DMS79 treated with DMSO at 0.1 percent for 48 hours (cell line): Measurements from ENCODE around the gene SEBOX.
A peak's percentile ranks its signal among the peaks of the same experiment; 100 is the strongest.

Experiments used
- DNase-seq: peaks from one replicate; lab custom pipeline; 2025; lab: John Stamatoyannopoulos, UW

The SEBOX gene

DNA sequence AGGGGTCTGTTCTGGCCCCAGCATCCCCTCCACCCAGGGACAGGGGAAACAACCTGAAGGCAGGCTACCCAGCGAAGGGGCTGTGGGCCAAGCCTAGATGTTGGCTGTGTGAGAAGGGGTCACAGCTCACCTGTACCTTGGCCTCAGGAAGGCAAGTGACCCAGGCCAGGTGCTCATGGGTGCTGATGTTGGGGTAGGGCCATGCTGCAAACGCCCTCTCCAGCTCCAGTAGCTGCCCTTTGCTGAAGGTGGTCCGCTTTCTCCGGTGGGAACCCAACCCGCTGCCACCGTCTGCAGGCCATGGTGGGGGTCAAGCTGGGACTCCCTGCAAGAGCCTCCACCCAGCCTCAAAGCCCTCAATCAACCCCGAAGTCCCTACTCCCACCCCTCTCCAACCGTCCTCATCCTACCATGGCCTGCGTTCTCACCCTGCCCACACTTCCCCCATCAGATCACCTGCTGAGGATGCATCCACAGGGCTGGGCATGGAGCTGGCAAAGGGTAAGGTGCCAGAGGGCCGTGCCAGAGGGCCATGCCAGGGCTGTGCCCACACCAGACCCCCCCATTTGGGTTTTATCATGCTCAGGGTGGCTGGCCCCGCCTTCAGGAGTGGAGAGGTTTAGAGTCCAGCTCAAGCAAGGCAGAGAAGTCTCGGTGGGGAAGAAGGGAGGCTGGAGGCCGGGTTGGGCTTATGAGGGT is at the start of gene SEBOX:
Gene SEBOX (minus strand): TSS at position 535 of the 699 bp plus-strand sequence. CDS start 48 bp downstream, at position 487.
- no peak for DNase-seq

GRCh38 chr17:28413804-28414203 is 48.8 kb upstream of the SEBOX start:
- no peak for DNase-seq

DNA sequence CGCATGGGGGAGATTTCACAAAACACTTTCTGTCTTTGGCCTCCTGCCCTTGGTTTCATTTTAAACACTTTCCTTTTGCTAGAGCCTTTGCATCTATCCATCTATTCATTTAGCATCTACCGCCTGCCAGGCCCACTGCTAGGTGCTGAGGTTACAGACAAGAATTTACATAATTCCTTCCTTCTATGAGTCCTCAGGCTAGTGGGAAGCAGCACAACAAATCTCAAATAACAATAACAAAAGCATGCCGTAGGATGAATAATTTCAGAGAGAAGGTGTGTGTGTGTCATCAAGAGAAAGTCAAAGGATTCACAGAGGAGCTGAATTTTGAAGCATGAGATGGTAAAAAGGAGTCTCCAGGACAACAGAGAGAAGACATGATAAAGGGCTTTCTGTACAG is 47.1 kb upstream of the SEBOX start:
- DNase-seq: no peak

DNA sequence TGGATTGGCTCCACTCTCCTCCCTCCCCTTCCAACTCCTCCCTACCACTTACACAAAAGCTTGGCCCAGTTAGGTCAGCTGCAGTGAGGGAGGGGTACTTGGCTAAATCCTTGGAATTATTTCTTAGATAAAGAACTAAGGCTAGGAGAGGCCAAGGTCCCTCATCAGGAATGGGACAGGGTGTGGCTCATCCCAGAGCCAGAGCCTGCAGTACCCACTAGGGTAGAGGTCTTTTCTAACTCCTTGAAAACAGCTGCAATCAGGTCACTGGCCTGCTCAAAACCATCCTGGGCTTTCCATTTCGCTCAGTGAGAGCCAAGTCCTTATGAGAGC is 42.9 kb upstream of the SEBOX start:
- DNase-seq: no peak

DNA sequence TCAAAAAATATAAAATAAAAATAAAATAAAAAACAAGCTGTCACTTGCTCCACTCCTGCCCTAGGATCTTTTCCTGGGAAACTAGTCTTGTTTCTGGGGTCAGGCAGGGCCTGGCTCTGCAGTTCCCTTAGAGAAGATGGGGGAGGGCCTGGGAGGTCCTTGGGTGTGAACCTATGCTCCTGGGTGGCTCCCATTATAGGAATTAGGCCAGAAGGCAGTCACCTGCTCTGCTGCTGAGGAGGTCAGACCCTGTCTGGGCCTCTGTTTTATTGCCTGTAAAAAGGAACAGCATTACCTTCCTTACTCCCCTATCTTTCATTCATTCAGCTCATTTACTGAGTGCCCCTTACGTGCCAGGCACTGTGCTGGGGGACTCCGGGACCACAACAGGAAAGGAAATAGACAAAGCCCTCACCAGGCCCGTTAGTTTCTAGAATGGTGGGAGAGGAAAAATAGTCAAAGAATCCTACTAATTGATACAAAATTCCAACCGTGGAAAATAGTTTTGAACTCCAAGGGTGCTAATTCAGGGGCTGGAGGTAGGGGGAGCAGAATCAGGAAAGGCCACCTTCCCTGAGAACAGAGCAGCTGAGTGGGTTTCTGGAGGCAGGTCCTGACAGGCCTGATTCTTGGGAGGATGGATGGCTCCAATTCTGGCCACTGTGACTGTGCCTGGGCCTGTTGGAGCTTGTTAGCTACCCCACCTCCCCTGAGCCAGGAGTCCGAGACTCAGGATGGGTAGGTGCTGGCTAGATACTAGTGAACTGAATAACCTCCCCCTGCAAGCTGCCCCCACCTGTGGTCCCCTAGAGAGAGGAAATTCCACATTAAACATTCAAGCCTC is 42.4 kb upstream of the SEBOX start:
- DNase-seq: peak; percentile 95

DNA sequence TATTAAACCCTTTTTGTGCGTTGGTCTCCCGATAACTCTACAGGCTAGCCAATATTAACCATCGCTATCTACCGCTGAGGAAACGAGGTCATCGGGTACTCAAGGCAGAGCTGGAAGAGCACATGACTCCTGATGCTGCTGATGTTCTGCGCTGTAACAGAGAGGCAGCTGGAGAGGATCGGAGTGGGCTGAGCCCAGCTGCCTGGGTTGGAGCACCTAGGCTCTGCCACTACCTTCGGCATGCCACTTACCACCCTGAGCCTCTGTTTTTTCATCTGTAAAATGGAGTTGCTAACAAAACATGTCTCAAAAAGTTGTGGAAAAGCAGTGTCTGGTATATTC is 41.4 kb upstream of the SEBOX start:
- peak; percentile 65 for DNase-seq

DNA sequence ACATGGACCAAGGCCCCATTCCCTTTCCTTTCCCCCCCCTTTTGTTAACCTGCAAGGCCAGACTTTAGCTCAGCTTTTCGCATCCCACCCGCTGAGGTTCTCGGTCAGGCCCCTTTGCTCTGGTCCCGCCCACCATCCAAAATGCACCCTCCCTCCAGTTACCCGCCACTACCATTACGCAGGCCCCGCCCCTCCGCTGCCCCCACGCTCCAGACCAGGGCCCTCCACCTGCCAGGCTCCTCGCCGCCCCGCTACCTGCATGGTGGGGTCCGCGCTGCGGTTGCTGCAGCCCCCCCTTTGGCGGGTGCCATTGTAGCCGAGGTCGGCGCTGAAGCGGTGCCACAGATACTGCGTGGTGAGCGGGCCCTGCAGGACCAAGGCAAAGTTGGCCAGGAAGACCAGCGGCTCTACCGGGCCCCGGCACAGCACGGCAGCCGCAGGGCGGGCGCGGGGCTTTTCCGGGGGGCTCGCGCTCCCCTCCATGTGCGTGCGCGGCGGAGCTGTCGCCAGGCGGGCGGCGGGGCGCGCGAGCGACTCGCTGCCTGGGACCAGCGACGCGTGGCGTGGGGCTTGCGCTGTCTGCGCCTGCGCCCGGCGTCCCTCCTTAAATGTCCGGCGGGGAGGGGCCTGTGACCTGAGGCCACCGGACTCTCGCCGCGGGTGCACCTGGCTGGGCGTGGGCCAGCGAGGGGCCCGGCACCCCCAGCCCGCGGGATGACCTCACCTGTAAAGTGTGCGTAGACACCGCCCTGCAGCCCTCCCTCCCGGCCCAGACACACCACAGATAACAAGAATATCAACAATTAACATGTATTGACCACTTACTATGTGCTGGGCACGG is 40.9 kb upstream of the SEBOX start, which contains the start of gene SLC46A1:
Gene SLC46A1 (minus strand): TSS at position 581 of the 841 bp plus-strand sequence. CDS start 98 bp downstream, at position 483.
- DNase-seq: peak; percentile 86

GRCh38 chr17:28404812-28405570 is 40.0 kb upstream of the SEBOX start:
- peak; percentile 36 for DNase-seq

DNA sequence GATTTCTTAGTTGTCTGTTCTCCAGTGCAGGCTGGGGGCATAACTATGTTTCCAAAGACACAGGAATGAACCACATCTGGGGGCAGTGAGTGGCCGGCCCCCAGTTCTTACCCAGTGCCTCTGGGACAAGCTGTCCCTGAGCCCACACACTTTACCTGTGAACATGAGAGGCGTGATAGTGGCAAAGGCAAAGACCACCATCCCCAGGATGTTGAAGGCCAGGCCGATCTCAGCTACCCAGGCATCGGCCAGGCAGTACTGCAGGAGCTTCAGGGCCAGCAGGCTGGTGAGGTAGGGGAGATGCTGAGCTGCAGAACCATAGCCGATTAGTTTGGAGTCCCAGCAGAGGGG is 39.4 kb upstream of the SEBOX start:
- DNase-seq: no peak

GRCh38 chr17:28404007-28404406 is 39.0 kb upstream of the SEBOX start:
- no peak for DNase-seq

DNA sequence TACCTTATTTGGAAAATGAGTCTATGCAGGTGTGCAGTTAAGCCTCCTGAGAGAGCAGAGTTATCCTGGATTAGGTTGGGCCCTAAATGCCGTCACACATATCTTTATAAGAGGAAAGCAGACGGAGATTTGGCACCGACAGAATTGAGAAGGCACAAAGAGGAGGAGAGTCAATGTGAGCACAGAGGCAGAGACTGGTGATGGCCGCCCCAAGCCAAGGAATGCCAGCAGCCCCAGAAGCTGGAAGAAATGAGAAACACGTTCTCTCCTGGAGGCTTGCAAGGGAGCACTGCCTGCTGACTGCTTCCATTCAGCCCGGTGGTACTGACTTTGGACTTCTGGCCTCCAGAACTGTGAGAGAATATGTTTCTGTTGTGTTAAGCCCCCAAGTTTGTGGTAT is 37.8 kb upstream of the SEBOX start:
- DNase-seq: no peak

GRCh38 chr17:28402224-28402630 is 37.2 kb upstream of the SEBOX start:
- no peak for DNase-seq

DNA sequence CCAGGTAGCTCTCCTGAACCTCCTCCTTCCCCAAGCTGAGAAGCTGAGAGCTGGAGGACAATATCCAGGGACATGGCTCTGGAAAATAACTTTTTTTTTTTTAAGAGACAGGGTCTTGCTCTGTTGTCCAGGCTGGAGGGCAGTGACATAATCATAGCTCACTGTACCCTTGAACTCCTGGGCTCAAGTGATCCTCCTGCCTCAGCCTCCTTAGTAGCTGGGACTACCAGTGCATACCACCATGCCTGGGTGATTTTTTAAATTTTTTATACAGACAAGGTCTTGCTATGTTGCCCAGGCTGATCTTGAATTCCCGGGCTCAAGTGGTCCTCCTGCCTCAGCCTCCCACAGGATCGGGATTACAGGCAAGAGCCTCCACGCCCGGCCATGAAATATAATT is 34.8 kb upstream of the SEBOX start:
- DNase-seq: no peak

DNA sequence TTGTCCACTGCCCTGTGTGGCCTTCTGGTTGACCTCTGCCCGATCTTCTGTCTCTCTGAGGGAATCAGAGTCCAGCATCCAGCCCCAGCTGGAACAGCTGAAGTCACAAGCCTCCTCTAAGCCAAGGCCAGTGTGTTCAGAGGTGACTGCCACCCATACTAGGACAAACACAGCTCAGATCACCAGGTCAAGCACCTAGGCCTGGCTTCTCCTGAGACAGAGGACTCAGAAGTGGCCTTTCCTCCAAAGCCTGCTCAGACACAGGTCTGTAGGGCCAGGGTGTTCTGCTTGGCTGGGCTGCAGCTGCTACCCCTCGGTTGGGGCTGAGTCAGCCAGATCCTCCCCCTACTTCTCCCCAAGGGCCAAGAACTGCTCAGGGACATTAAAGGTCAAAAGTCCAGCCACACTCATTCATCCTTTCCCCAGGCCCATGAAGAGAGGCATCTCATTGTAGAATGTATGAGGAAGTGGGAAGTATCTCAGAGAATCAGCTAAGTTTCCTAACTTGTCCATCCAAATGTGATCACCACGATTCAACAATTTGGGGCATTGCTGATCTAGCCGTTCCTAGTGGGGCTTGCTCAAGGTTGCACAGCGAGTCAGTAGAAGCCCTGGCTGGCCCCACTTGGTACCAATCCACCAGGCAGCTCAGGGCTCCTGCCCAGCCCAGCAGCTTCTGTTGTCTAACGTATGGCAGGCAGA is 33.4 kb upstream of the SEBOX start:
- DNase-seq: no peak

- no peak for DNase-seq
Measured at GRCh38 chr17:28397687-28398279, 32.8 kb upstream of the SEBOX start.

GRCh38 chr17:28397275-28397674 is 32.3 kb upstream of the SEBOX start:
- DNase-seq: no peak

DNA sequence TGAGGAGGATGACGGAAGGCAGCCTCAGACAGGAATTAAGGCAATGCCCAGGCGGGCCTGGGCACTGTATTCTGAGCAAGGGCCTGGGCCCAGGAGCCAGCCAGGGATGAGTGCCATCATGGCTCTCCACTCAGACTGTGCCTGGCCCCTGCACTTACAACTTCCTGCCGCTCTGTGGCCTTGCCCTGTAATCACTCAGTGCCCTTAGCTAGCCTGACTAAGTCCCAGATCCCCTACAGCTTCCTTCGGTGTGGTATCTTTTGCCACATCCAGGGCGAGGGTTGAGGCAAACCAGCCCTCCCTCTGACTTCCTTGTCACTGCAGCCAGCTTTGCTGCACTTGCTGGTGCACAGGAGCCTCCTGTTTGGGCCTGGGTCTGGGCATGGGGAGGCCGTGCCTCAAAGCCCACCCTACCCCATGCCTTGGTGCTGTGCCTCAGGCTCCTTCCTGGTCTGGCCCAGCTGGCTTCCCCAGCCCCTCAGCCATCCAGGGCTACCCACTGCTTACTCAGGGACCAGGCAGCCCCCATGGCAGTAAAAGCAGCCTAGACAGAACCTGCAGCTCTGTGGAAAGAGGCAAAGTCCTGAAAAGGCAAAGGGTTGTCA is 31.7 kb upstream of the SEBOX start:
- DNase-seq: no peak

DNA sequence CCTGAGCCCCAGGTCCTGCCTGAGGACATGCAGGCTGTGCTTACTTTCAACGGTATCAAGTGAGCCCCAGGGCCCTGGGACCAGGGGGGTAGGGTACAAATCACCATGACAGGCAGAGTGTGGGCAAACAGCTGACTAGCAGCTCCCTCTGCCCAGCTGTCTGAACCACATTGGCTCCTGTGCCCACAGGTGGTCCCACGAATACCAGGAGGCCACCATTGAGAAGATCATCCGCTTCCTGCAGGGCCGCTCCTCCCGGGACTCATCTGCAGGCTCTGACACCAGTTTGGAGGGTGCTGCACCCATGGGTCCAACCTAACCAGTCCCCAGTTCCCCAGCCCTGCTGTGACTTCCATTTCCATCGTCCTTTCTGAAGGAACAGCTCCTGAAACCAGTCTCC is 31.0 kb upstream of the SEBOX start:
- no peak for DNase-seq

DNA sequence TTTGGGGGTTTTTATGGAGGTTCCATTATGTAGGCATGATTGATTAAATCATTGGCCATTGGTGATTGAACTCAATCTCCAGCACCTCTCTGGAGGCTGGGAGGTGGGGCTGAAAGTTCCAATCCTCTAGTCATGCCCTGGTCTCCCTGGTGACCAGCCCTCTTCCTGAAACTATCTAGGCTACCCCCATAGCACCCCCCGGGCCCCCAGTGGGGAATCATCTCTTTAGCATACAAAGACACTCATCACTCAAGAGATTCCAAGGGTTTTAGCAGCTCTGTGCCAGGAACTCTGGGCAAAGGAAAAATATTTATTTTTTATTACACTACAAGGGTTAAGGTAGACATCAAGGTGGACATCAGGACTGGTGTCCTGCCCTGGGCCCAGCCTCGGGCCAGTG is 30.4 kb upstream of the SEBOX start:
- DNase-seq: no peak

DNA sequence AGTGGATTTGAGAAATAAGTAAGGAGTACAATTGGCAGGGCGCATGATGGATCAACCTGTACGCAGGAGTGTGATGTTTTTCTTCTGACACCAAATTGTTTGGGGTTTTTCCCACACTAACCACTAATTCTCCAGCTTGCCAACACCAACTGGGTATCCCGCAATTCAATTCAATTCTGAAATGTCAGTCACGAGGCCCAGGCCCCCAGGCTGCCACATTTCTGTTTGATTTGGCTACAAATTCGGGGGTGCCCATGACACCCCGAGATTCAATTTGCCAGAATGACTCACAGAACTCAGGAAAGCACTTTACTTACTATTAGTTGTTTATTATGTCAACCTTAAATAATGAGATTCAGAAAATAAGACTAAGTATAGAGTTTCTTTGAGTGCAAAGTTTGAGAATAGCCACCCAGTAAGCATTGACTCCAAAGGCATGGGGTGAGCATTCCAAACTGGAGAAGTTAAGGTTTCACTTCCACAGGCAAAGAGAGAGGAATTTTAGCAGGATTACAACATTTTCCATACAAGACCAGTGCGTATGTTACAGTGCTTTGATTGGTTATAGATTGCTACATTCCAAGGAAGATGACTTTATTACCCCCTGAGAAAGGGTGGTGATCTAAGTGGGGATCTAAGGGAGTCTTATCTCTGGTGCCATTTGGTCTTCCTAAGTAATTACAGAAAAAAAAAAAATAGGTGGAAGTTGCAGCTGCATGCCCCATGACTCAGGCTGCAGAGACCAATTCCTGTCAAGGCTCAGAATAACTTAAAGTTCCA is 29.5 kb upstream of the SEBOX start:
- DNase-seq: no peak
